Measurements from ENCODE around the gene SNW1.

GRCh38 chr14:77746064-77746702 lies 14.8 kb downstream of the SNW1 start:
- TF ChIP-seq CTCF (IDR thresholded peaks at IDR 0.05) (no peak), POLR2A (IDR thresholded peaks at IDR 0.05) (no peak)
